ENCODE measurements around the gene AK8. TPM values are rescaled to one million over a fixed set of nuclear protein-coding genes. Genes with fewer than 3 reads are reported as not detected.
A peak's percentile ranks its signal among the peaks of the same experiment; 100 is the strongest.

The AK8 gene
- total and polyA plus RNA-seq, 3 donors from 2014 or later, result 15.0 to 54.8 (median 15.1) TPM

- H3K4me3 ChIP-seq, result no peak overlapping the region
- no peak overlapping the region for H3K27ac ChIP-seq
- H3K36me3 ChIP-seq (ENCODE audit: low read depth, missing control alignments), result no peaks in the 10 kb centered on the region
- no peak for TF ChIP-seq POLR2A (IDR thresholded peaks at IDR 0.05)
- TF ChIP-seq, protein P1, sequence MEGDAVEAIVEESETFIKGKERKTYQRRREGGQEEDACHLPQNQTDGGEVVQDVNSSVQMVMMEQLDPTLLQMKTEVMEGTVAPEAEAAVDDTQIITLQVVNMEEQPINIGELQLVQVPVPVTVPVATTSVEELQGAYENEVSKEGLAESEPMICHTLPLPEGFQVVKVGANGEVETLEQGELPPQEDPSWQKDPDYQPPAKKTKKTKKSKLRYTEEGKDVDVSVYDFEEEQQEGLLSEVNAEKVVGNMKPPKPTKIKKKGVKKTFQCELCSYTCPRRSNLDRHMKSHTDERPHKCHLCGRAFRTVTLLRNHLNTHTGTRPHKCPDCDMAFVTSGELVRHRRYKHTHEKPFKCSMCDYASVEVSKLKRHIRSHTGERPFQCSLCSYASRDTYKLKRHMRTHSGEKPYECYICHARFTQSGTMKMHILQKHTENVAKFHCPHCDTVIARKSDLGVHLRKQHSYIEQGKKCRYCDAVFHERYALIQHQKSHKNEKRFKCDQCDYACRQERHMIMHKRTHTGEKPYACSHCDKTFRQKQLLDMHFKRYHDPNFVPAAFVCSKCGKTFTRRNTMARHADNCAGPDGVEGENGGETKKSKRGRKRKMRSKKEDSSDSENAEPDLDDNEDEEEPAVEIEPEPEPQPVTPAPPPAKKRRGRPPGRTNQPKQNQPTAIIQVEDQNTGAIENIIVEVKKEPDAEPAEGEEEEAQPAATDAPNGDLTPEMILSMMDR (IDR thresholded peaks at IDR 0.05), result no peak
- H3K9me3 ChIP-seq, result no peaks in the 10 kb centered on the region
- intact Hi-C loops (cut with DNase I; ENCODE audit: low total_unique reads), result no loop called here
- H3K27me3 ChIP-seq, result no peaks in the 10 kb centered on the region
- H3K4me1 ChIP-seq, result peaks cover 3% of the 10 kb centered on the region
- 66 to 85% methylated on average over 3 of the region's 3 CpGs for WGBS, 2 donors
- no peak for DNase-seq
Observed at GRCh38 chr9:132731230-132731629, 146.9 kb downstream of the AK8 start.

GRCh38 chr9:132730054-132731033 lies 147.7 kb downstream of the AK8 start:
- peak overlapping the region in 1 of 2 donors; percentile 6 for H3K27ac ChIP-seq
- H3K36me3 ChIP-seq (ENCODE audit: low read depth, missing control alignments), result no peaks in the 10 kb centered on the region
- intact Hi-C loops (cut with DNase I; ENCODE audit: low total_unique reads), result no loop called here
- no peaks in the 10 kb centered on the region for H3K9me3 ChIP-seq
- H3K27me3 ChIP-seq, result no peaks in the 10 kb centered on the region
- no peak overlapping the region for H3K4me3 ChIP-seq
- peaks cover 3% of the 10 kb centered on the region for H3K4me1 ChIP-seq
- 77 to 82% methylated on average over 14 to 16 of the region's 16 CpGs for WGBS, 2 donors
- TF ChIP-seq, protein P1 (IDR thresholded peaks at IDR 0.05), result no peak
- TF ChIP-seq POLR2A (IDR thresholded peaks at IDR 0.05), result no peak
- DNase-seq, result no peak

- TF ChIP-seq, protein P1 (IDR thresholded peaks at IDR 0.05), result no peak
- no peak for TF ChIP-seq POLR2A (IDR thresholded peaks at IDR 0.05)
- Histone ChIP-seq H3K4me3 (no peak overlapping the region), H3K9me3 (no peaks in the 10 kb centered on the region), H3K27ac (peak overlapping the region in 1 of 2 donors; percentile 6), H3K36me3 (ENCODE audit: low read depth, missing control alignments) (no peaks in the 10 kb centered on the region), H3K4me1 (peaks cover 3% of the 10 kb centered on the region), H3K27me3 (no peaks in the 10 kb centered on the region)
- intact Hi-C loops (cut with DNase I; ENCODE audit: low total_unique reads), result no loop called here
- peak; percentile 46 for DNase-seq
- WGBS, 2 donors, result 79 to 84% methylated on average over 5 of the region's 5 CpGs
Observed at GRCh38 chr9:132729235-132729890, 148.7 kb downstream of the AK8 start.

GRCh38 chr9:132728497-132728896 lies 149.6 kb downstream of the AK8 start:
- Histone ChIP-seq H3K9me3 (no peaks in the 10 kb centered on the region), H3K27ac (no peak overlapping the region), H3K27me3 (no peaks in the 10 kb centered on the region), H3K36me3 (ENCODE audit: low read depth, missing control alignments) (no peaks in the 10 kb centered on the region), H3K4me1 (peaks cover 3% of the 10 kb centered on the region), H3K4me3 (no peak overlapping the region)
- 69 to 73% methylated on average over 2 of the region's 2 CpGs for WGBS, 2 donors
- TF ChIP-seq, protein P1 (IDR thresholded peaks at IDR 0.05), result no peak
- TF ChIP-seq POLR2A (IDR thresholded peaks at IDR 0.05), result no peak
- intact Hi-C loops (cut with DNase I; ENCODE audit: low total_unique reads), result no loop called here
- DNase-seq, result no peak
